ENCODE measurements around the gene ARRB2.

DNA sequence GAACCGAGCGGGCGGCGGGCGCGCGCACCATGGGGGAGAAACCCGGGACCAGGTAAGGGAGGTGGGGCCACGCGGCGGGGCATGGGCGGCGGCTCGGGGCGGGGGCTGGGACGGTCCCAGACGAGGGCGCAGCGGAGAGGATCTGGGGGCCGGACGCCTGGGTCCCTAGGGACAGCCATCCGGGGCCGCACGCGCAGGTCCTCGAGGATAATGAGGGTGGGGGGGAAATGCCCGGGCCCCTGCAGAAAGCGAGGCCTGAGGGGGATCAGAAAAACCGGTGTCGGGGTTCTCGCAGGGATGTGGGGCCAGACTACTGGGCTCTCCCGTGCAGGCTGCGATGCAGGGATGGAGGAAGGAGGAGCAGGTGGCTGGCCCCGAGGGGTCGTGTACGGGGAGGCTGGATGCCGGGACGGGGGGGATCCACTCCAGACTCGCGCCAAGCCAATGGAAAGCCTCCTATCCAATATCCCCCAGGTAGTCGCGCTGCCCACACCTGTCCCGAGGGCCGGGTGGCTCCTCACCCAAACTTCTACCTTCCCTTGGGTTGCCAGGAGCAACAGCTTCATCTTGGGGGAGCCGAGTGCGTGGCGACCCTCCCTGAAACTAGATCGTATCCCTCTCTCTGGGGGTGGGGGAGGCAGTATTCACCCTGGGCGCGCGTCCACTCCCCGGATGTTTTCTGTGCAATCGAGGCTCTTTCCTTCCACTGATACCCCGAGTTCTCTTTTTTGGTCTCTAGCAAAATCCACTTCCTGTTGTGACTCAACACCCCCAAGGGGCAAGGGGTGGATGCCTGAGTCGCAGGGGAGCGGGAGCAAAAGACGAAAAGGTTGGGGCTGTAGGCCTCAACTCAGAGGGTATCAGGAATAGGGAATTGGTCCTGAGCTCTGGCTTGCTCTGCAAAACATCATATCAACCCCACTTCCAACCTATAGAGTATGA is 532 bp downstream of the ARRB2 start:
- TF ChIP-seq, protein P1, sequence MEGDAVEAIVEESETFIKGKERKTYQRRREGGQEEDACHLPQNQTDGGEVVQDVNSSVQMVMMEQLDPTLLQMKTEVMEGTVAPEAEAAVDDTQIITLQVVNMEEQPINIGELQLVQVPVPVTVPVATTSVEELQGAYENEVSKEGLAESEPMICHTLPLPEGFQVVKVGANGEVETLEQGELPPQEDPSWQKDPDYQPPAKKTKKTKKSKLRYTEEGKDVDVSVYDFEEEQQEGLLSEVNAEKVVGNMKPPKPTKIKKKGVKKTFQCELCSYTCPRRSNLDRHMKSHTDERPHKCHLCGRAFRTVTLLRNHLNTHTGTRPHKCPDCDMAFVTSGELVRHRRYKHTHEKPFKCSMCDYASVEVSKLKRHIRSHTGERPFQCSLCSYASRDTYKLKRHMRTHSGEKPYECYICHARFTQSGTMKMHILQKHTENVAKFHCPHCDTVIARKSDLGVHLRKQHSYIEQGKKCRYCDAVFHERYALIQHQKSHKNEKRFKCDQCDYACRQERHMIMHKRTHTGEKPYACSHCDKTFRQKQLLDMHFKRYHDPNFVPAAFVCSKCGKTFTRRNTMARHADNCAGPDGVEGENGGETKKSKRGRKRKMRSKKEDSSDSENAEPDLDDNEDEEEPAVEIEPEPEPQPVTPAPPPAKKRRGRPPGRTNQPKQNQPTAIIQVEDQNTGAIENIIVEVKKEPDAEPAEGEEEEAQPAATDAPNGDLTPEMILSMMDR (IDR thresholded peaks at IDR 0.05): no peak
- TF ChIP-seq POLR2A (IDR thresholded peaks at IDR 0.05): peak; percentile 14
